HCT116 (cell line): Measurements from ENCODE around the gene MACF1.

Experiments
- CBX3 ChIP-seq: IDR thresholded peaks from 2 replicates; pipeline ENCODE4 v1.6.1; 2012; ENCODE audit warnings: low read depth
- CEBPB ChIP-seq: IDR thresholded peaks from 2 replicates; pipeline ENCODE4 v1.6.1; 2012; ENCODE audit warnings: low read depth
- EZH2 ChIP-seq: fragments of 200-600 bp; sonication (generic); IDR thresholded peaks from 2 replicates; pipeline ENCODE4 v1.6.1; 2017; ENCODE audit warnings: antibody characterized with exemption, mixed run types
- JUND ChIP-seq: IDR thresholded peaks from 2 replicates; pipeline ENCODE4 v1.6.1; 2012
- POLR2A ChIP-seq: IDR thresholded peaks from 2 replicates; pipeline ENCODE4 v1.7.0; 2011; ENCODE audit warnings: borderline replicate concordance; ENCODE audit not compliant: insufficient read depth, insufficient read length; ENCODE audit errors: extremely low read depth
- POLR2AphosphoS5 ChIP-seq: IDR thresholded peaks from 2 replicates; pipeline ENCODE4 v1.6.1; 2011; ENCODE audit warnings: mild to moderate bottlenecking, low read depth, low read length, moderate library complexity
- SP1 ChIP-seq: IDR thresholded peaks from 2 replicates; pipeline ENCODE4 v1.6.1; 2012; ENCODE audit warnings: low read depth
- TCF7L2 ChIP-seq: IDR thresholded peaks from 2 replicates; pipeline ENCODE4 v1.7.0; 2011; ENCODE audit warnings: borderline replicate concordance, inconsistent platforms; ENCODE audit not compliant: insufficient read depth, insufficient read length; ENCODE audit errors: extremely low read depth
- YY1 ChIP-seq: IDR thresholded peaks from 2 replicates; pipeline ENCODE4 v1.6.1; 2011; ENCODE audit warnings: low read length, low read depth, moderate library complexity, mild to moderate bottlenecking; ENCODE audit not compliant: insufficient replicate concordance; ENCODE audit errors: extremely low read depth
- ZNF274 ChIP-seq: fragments of 200-500 bp; sonication (Bioruptor generic); IDR thresholded peaks from 2 replicates; pipeline ENCODE4 v1.6.1; 2014; ENCODE audit warnings: mild to moderate bottlenecking, low read depth, low read length, inconsistent platforms
- TF ChIP-seq, protein P1 (sequence below), 3 experiments: fragments of 200-600 bp in 1 of 3; sonication (generic) in 1 of 3; IDR thresholded peaks in 2 of 3; conservative IDR thresholded peaks in 1 of 3; 2 replicates each; pipeline ENCODE4 v1.5.1; 2012 to 2017; ENCODE audit warnings: low read depth in 2 of 3, low read length in 2 of 3, antibody characterized with exemption in 1 of 3, borderline replicate concordance in 1 of 3, control low read depth in 1 of 3, mild to moderate bottlenecking in 1 of 3, mixed read lengths in 1 of 3, mixed run types in 1 of 3, moderate library complexity in 1 of 3; ENCODE audit not compliant: insufficient read depth in 1 of 3
- TF ChIP-seq, protein P2 (sequence below): IDR thresholded peaks from 2 replicates; pipeline ENCODE4 v1.6.1; 2012; ENCODE audit warnings: low read depth
- TF ChIP-seq, protein P3 (sequence below): IDR thresholded peaks from 2 replicates; pipeline ENCODE4 v1.6.1; 2012

DNA sequence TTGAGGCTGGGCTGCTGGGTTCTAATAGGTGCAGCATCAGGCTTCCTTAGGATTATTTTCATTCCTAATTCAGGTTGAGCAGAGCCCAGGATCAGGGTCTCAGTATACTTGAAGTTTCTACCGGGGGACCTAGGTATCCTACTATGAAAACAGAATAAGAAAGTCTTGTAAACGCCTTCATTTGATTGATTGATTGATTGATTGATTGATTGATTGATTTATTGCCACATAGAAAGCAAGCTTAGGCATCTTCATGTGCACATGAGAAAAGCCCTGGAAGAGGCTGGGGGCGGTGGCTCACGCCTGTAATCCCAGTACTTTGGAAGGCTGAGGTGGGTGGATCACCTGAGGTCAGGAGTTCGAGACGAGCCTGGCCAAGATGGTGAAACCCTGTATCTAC is 189.6 kb downstream of the MACF1 start:
- TF ChIP-seq, protein P1, sequence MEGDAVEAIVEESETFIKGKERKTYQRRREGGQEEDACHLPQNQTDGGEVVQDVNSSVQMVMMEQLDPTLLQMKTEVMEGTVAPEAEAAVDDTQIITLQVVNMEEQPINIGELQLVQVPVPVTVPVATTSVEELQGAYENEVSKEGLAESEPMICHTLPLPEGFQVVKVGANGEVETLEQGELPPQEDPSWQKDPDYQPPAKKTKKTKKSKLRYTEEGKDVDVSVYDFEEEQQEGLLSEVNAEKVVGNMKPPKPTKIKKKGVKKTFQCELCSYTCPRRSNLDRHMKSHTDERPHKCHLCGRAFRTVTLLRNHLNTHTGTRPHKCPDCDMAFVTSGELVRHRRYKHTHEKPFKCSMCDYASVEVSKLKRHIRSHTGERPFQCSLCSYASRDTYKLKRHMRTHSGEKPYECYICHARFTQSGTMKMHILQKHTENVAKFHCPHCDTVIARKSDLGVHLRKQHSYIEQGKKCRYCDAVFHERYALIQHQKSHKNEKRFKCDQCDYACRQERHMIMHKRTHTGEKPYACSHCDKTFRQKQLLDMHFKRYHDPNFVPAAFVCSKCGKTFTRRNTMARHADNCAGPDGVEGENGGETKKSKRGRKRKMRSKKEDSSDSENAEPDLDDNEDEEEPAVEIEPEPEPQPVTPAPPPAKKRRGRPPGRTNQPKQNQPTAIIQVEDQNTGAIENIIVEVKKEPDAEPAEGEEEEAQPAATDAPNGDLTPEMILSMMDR (IDR thresholded peaks at IDR 0.05 in 2 of 3, conservative IDR thresholded peaks at IDR 0.05 in 1 of 3; ENCODE audit: borderline replicate concordance in 1 of 3, insufficient read depth in 1 of 3, low read depth in 2 of 3, low read length in 2 of 3), result no peak
- TF ChIP-seq POLR2AphosphoS5 (no peak), JUND (no peak), EZH2 (no peak), TCF7L2 (no peak), SP1 (no peak), YY1 (no peak), ZNF274 (no peak), POLR2A (no peak), CBX3 (no peak), CEBPB (no peak)
- TF ChIP-seq, protein P2, sequence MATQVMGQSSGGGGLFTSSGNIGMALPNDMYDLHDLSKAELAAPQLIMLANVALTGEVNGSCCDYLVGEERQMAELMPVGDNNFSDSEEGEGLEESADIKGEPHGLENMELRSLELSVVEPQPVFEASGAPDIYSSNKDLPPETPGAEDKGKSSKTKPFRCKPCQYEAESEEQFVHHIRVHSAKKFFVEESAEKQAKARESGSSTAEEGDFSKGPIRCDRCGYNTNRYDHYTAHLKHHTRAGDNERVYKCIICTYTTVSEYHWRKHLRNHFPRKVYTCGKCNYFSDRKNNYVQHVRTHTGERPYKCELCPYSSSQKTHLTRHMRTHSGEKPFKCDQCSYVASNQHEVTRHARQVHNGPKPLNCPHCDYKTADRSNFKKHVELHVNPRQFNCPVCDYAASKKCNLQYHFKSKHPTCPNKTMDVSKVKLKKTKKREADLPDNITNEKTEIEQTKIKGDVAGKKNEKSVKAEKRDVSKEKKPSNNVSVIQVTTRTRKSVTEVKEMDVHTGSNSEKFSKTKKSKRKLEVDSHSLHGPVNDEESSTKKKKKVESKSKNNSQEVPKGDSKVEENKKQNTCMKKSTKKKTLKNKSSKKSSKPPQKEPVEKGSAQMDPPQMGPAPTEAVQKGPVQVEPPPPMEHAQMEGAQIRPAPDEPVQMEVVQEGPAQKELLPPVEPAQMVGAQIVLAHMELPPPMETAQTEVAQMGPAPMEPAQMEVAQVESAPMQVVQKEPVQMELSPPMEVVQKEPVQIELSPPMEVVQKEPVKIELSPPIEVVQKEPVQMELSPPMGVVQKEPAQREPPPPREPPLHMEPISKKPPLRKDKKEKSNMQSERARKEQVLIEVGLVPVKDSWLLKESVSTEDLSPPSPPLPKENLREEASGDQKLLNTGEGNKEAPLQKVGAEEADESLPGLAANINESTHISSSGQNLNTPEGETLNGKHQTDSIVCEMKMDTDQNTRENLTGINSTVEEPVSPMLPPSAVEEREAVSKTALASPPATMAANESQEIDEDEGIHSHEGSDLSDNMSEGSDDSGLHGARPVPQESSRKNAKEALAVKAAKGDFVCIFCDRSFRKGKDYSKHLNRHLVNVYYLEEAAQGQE, result no peak
- TF ChIP-seq, protein P3, sequence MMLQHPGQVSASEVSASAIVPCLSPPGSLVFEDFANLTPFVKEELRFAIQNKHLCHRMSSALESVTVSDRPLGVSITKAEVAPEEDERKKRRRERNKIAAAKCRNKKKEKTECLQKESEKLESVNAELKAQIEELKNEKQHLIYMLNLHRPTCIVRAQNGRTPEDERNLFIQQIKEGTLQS, result no peak
